CD4-positive, CD25-positive, alpha-beta regulatory T cell (primary cell): ENCODE measurements around the gene GPC5. TPM values are rescaled to one million over a fixed set of nuclear protein-coding genes. Genes with fewer than 3 reads are reported as not detected.
"Not testable (repeated sequence)": the region's sequence is repeated elsewhere in the genome, so short reads cannot be mapped to it uniquely, and the experiment has no call there.

Experiments used
- ATAC-seq, 2 donors: fragments of 150-1000 bp; cut with Tn5 transposase; one replicate each; pipeline ENCODE4 v1.10.0; 2021; ENCODE audit warnings: low read depth in 2 of 2, moderate number of reproducible peaks in 2 of 2, moderate library complexity in 1 of 2
- DNase-seq, 3 donors: peaks; one replicate each; pipeline versions ENCODE4 v3.0.0 to v3.0.0-alpha.2; 2012 to 2022; ENCODE audit warnings: mixed read lengths in 1 of 3
- H3K27ac ChIP-seq: one replicate; pipeline ENCODE4 v1.7.0; 2013; ENCODE audit warnings: mild to moderate bottlenecking, low read length; ENCODE audit not compliant: insufficient read depth, poor library complexity, severe bottlenecking
- H3K27me3 ChIP-seq: one replicate; pipeline ENCODE4 v1.7.0; 2013; ENCODE audit warnings: low read length; ENCODE audit not compliant: control insufficient read depth, insufficient read depth
- H3K36me3 ChIP-seq: one replicate; pipeline ENCODE4 v1.7.0; 2013; ENCODE audit warnings: mild to moderate bottlenecking, low read length, moderate library complexity; ENCODE audit not compliant: control insufficient read depth, insufficient read depth
- H3K4me1 ChIP-seq: 2 replicates; pipeline ENCODE4 v1.7.0; 2013; ENCODE audit warnings: mild to moderate bottlenecking, low read length; ENCODE audit not compliant: insufficient read depth, control insufficient read depth, poor library complexity, severe bottlenecking
- H3K4me3 ChIP-seq: one replicate; pipeline ENCODE4 v1.7.0; 2013; ENCODE audit warnings: low read depth, mild to moderate bottlenecking, low read length, moderate library complexity
- H3K9me3 ChIP-seq, 2 experiments: 1 replicate in 1 of 2; 2 replicates in 1 of 2; pipeline ENCODE4 v1.7.0; 2013; ENCODE audit warnings: low read length in 2 of 2, mild to moderate bottlenecking in 1 of 2, moderate library complexity in 1 of 2; ENCODE audit not compliant: control insufficient read depth in 2 of 2
- H3K27ac Mint-ChIP-seq, 3 donors: one replicate each; pipeline ENCODE4 v1.8.0; 2020 to 2022; ENCODE audit warnings: mild to moderate bottlenecking in 3 of 3, mixed read lengths in 3 of 3, moderate library complexity in 2 of 3
- H3K27me3 Mint-ChIP-seq: one replicate; pipeline ENCODE4 v1.8.0; 2022; ENCODE audit warnings: mild to moderate bottlenecking, mixed read lengths
- H3K36me3 Mint-ChIP-seq: one replicate; pipeline ENCODE4 v1.8.0; 2020; ENCODE audit warnings: mixed read lengths
- H3K4me1 Mint-ChIP-seq, 4 donors: one replicate each; pipeline ENCODE4 v1.8.0; 2020 to 2022; ENCODE audit warnings: mixed read lengths in 4 of 4, mild to moderate bottlenecking in 1 of 4
- H3K4me3 Mint-ChIP-seq, 4 donors: one replicate each; pipeline ENCODE4 v1.8.0; 2020 to 2022; ENCODE audit warnings: mild to moderate bottlenecking in 4 of 4, mixed read lengths in 4 of 4, moderate library complexity in 3 of 4
- H3K9me3 Mint-ChIP-seq, 7 donors: one replicate each; pipeline ENCODE4 v1.8.0; 2020 to 2022; ENCODE audit warnings: mixed read lengths in 7 of 7, mild to moderate bottlenecking in 3 of 7, moderate library complexity in 2 of 7
- polyA plus RNA-seq, 4 donors: library from polyadenylated mRNA; unstranded; fragments of 300-500 nt; fragmentation: Illumina TruSeq; gene quantifications; one replicate each; pipeline ENCODE4 v1.2.3, GENCODE V29; 2021
- total RNA-seq: library from RNA; stranded (reverse); gene quantifications from one replicate; pipeline ENCODE4 v1.2.3, GENCODE V29; 2022

The GPC5 gene
- total and polyA plus RNA-seq, 5 donors from 2014 or later, result 0.29 to 0.81 (median 0.59) TPM; not detected in 2

- not testable (repeated sequence) for H3K4me3 ChIP-seq, H3K36me3 Mint-ChIP-seq, H3K27me3 Mint-ChIP-seq, H3K9me3 ChIP-seq, H3K27ac Mint-ChIP-seq, ATAC-seq, H3K4me1 ChIP-seq, H3K4me3 Mint-ChIP-seq, H3K27me3 ChIP-seq, DNase-seq, H3K4me1 Mint-ChIP-seq, H3K36me3 ChIP-seq, H3K27ac ChIP-seq
- H3K9me3 Mint-ChIP-seq, result peaks cover 0 to 33% (median 8%) of the 10 kb centered on the region in 7 donors
These were observed 892.4 kb downstream of the GPC5 start for GRCh38 chr13:92290718-92291307.

- peaks cover 0 to 26% (median 8%) of the 10 kb centered on the region in 7 donors for H3K9me3 Mint-ChIP-seq
- not testable (repeated sequence) for H3K27ac Mint-ChIP-seq, H3K4me3 ChIP-seq
These were observed 896.1 kb downstream of the GPC5 start for GRCh38 chr13:92294533-92294932.

GRCh38 chr13:92296154-92296671 is 897.8 kb downstream of the GPC5 start:
- not testable (repeated sequence) for H3K4me1 ChIP-seq, H3K4me3 ChIP-seq, H3K4me3 Mint-ChIP-seq, H3K27me3 ChIP-seq, H3K27me3 Mint-ChIP-seq, H3K36me3 ChIP-seq, H3K27ac Mint-ChIP-seq, DNase-seq, H3K4me1 Mint-ChIP-seq, H3K36me3 Mint-ChIP-seq, H3K27ac ChIP-seq, ATAC-seq, H3K9me3 ChIP-seq
- peaks cover 0 to 26% (median 6%) of the 10 kb centered on the region in 7 donors for H3K9me3 Mint-ChIP-seq

More at GRCh38 chr13:92294533-92294932, 896.1 kb downstream of the GPC5 start:
- not testable (repeated sequence) for DNase-seq, ATAC-seq, H3K36me3 ChIP-seq, H3K36me3 Mint-ChIP-seq, H3K27me3 ChIP-seq, H3K4me1 ChIP-seq, H3K27me3 Mint-ChIP-seq, H3K9me3 ChIP-seq, H3K4me1 Mint-ChIP-seq, H3K4me3 Mint-ChIP-seq, H3K27ac ChIP-seq

DNA sequence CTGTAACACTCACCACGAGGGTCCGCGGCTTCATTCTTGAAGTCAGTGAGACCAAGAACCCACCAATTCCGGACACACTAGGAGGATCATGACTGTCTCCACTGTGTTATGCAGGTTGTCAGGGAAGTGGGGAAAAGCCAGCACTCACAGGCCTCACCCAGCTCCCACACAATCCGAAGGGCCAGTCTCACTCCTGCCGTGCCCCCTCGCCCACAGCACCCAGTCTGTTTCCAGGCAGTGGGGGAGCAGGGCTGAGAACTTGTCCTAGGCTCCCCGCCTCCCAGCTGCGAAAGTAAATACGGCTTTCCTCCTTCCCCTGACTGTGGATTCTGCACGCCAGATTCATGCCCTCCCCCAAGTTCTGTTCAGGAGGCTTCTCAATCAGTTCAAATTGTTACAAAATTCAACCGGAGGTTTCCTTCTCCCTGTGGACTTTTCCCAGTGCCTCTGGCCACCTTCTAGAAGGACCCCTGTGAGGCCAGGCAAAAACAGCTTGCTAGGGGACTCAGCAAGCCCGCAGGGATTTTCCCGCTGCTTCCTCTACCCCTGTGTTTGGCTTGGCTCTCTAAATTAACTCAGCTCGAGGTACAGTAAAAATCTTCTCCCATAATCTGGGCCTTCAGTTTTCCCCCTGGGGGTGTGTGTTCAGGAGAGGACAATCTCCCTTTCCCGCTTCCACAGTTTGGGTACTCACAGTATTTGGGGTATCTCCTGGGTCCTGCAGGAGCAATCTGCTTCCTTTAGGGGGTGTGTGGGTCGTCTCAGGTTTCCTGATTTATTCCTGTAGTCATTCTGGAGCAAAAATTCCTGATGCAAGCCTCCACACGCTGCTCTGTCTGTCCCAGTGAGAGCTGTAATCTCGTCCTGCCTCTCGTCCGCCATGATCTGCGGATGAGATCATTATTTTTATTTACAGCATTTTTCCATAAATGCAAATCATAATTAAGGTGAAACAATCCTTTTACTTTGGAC is 899.8 kb downstream of the GPC5 start:
- Mint-ChIP-seq H3K4me1 (no peaks in the 10 kb centered on the region), H3K36me3 (no peaks in the 10 kb centered on the region), H3K4me3 (no peak overlapping the region), H3K27me3 (no peaks in the 10 kb centered on the region), H3K9me3 (peaks cover 0 to 17% (median 6%) of the 10 kb centered on the region in 7 donors), H3K27ac (no peak overlapping the region)
- Histone ChIP-seq H3K27me3 (no peaks in the 10 kb centered on the region), H3K9me3 (peaks cover 0 to 2% of the 10 kb centered on the region in 2 experiments), H3K36me3 (no peaks in the 10 kb centered on the region), H3K4me3 (no peak overlapping the region), H3K27ac (no peak overlapping the region), H3K4me1 (no peaks in the 10 kb centered on the region)
- DNase-seq, result no peak
- ATAC-seq, result no peak

- no peaks in the 10 kb centered on the region for H3K27me3 ChIP-seq
- Mint-ChIP-seq H3K36me3 (no peaks in the 10 kb centered on the region), H3K27me3 (no peaks in the 10 kb centered on the region), H3K4me1 (no peaks in the 10 kb centered on the region), H3K9me3 (peaks cover 0 to 6% (median 5%) of the 10 kb centered on the region in 7 donors), H3K27ac (no peak overlapping the region), H3K4me3 (no peak overlapping the region)
- no peak overlapping the region for H3K4me3 ChIP-seq
- peaks cover 0 to 2% of the 10 kb centered on the region in 2 experiments for H3K9me3 ChIP-seq
- ATAC-seq (no peak), DNase-seq (no peak)
- no peaks in the 10 kb centered on the region for H3K36me3 ChIP-seq
- no peaks in the 10 kb centered on the region for H3K4me1 ChIP-seq
- no peak overlapping the region for H3K27ac ChIP-seq
These were observed 902.2 kb downstream of the GPC5 start for GRCh38 chr13:92300651-92301050.

DNA sequence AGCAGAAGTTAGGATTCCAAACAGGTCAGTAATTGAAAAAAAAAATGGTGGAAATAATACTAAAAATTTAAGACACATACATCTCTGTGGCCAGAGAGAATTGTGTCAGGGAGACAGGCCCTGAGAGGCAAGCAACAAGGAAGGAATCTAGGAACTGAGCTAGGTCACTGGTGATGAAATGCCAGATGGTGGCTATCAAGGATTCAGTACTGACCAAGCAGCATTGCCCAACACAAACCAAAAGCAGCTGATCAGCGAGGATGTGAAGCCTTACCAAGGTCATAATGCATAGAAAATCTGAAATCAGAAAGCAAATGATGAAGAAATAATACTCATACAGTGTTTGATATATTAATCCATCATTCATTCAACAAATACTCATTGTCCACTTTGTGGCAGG is 905.0 kb downstream of the GPC5 start:
- H3K4me1 Mint-ChIP-seq, result no peaks in the 10 kb centered on the region
- no peaks in the 10 kb centered on the region for H3K27me3 ChIP-seq
- ATAC-seq, result no peak
- DNase-seq, result no peak
- H3K36me3 ChIP-seq, result no peaks in the 10 kb centered on the region
- peaks cover 0 to 2% of the 10 kb centered on the region in 2 experiments for H3K9me3 ChIP-seq
- no peak overlapping the region for H3K4me3 ChIP-seq
- no peaks in the 10 kb centered on the region for H3K4me1 ChIP-seq
- no peak overlapping the region for H3K27ac ChIP-seq
- no peaks in the 10 kb centered on the region for H3K36me3 Mint-ChIP-seq
- no peak overlapping the region for H3K4me3 Mint-ChIP-seq
- no peak overlapping the region for H3K27ac Mint-ChIP-seq
- no peaks in the 10 kb centered on the region for H3K27me3 Mint-ChIP-seq
- H3K9me3 Mint-ChIP-seq, result peaks cover 0 to 6% (median 1%) of the 10 kb centered on the region in 7 donors

DNA sequence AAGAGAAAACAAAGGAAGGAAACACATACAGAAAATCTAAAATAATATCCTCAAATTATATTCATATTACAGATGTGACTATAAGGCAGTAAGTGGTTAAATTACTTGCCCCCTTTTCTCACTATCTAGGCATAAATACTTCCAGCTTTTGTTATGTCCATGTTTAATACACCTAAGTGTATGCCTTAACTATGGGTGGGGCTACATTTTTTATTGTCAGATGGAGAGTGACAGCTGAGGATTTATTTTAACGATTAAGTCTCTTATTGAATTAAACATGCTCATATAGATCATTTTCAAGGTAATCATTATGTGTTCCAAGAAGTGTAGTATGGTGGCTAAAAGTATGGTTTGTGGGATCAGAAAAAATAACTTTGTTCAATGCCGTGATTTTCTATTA is 909.3 kb downstream of the GPC5 start:
- Histone ChIP-seq H3K36me3 (no peaks in the 10 kb centered on the region), H3K4me3 (no peak overlapping the region), H3K9me3 (no peaks in the 10 kb centered on the region), H3K27ac (no peak overlapping the region), H3K4me1 (no peaks in the 10 kb centered on the region), H3K27me3 (no peaks in the 10 kb centered on the region)
- Mint-ChIP-seq H3K9me3 (peaks cover under 1 to 9% (median 6%) of the 10 kb centered on the region in 7 donors), H3K36me3 (no peaks in the 10 kb centered on the region), H3K27me3 (no peaks in the 10 kb centered on the region), H3K4me1 (no peaks in the 10 kb centered on the region), H3K27ac (no peak overlapping the region), H3K4me3 (no peak overlapping the region)
- ATAC-seq (no peak), DNase-seq (no peak)
